Suprapubic skin (tissue), 4 donors: ENCODE data around the gene FAF1.

ENCODE experiments used
- EP300 ChIP-seq: sonication (generic); formaldehyde crosslinking; IDR thresholded peaks from one replicate; pipeline ENCODE4 v1.6.1; 2017; ENCODE audit warnings: antibody characterized with exemption
- POLR2A ChIP-seq, 2 donors: fragments of 450-650 bp; IDR thresholded peaks; one replicate each; pipeline ENCODE4 v1.6.1; 2017; ENCODE audit warnings: antibody characterized with exemption in 2 of 2, mild to moderate bottlenecking in 2 of 2, moderate library complexity in 2 of 2
- POLR2AphosphoS5 ChIP-seq, 3 donors: sonication (generic); formaldehyde crosslinking; IDR thresholded peaks; one replicate each; pipeline ENCODE4 v1.6.1; 2017; ENCODE audit warnings: antibody characterized with exemption in 3 of 3
- TF ChIP-seq, protein P1 (sequence below), 2 donors: fragments of 200-600 bp in 1 of 2; fragments of 450-650 bp in 1 of 2; sonication (generic) in 1 of 2; IDR thresholded peaks; one replicate each; pipeline ENCODE4 v1.5.1; 2016 to 2019; ENCODE audit warnings: antibody characterized with exemption in 2 of 2, mild to moderate bottlenecking in 1 of 2, moderate library complexity in 1 of 2

GRCh38 chr1:50421366-50421748 is 538.7 kb downstream of the FAF1 start:
- TF ChIP-seq, protein P1, sequence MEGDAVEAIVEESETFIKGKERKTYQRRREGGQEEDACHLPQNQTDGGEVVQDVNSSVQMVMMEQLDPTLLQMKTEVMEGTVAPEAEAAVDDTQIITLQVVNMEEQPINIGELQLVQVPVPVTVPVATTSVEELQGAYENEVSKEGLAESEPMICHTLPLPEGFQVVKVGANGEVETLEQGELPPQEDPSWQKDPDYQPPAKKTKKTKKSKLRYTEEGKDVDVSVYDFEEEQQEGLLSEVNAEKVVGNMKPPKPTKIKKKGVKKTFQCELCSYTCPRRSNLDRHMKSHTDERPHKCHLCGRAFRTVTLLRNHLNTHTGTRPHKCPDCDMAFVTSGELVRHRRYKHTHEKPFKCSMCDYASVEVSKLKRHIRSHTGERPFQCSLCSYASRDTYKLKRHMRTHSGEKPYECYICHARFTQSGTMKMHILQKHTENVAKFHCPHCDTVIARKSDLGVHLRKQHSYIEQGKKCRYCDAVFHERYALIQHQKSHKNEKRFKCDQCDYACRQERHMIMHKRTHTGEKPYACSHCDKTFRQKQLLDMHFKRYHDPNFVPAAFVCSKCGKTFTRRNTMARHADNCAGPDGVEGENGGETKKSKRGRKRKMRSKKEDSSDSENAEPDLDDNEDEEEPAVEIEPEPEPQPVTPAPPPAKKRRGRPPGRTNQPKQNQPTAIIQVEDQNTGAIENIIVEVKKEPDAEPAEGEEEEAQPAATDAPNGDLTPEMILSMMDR (IDR thresholded peaks at IDR 0.05), result no peak
- TF ChIP-seq POLR2A (IDR thresholded peaks at IDR 0.05) (no peak), POLR2AphosphoS5 (IDR thresholded peaks at IDR 0.05) (no peak), EP300 (no peak)
